ENCODE measurements around the gene PFN4.
"Not testable (repeated sequence)": the region's sequence is repeated elsewhere in the genome, so short reads cannot be mapped to it uniquely, and the experiment has no call there.

Gene PFN4, protein sequence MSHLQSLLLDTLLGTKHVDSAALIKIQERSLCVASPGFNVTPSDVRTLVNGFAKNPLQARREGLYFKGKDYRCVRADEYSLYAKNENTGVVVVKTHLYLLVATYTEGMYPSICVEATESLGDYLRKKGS

DNA sequence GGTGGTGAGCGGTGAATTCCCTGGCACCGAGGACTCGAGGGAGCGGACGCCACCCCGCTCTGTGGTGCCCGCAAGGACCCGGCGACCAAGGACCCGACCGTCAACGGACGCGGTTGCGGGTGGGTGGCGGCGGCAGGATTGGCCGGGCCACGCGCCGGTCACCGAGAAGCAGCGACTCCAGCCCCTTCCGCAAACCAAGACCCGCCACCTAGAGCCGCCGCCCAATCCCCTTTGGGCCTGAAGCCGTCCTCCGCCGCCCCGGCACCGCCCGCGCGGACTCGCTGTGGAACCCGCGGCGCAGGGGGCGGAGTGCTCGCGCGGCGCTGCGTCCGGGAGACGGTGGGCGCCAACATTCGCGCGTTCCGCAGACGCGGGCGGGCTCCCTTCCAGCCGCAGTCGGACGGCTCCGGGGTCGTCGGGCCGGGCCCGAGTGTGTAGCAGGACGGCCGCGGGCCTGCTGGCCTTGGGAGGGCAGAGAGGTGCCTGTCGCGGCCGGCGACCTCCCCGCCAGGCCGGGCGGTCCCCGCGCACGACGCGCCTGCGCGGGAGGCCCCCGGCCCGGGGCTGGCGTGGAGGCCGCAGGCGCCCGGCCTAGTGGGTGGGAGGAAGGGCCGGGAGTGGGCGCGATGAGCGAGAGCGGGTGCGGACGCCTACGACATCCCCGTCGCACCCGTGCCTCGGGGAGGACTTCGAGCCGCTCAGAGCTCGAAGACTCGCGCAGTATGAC, at the start of gene PFN4, which contains the start of gene FAM228B:
Gene PFN4 (minus strand): TSS at position 140 of the 727 bp plus-strand sequence. CDS start 799 bp downstream, outside the sequence.
Gene FAM228B (plus strand): TSS at position 275 of the 727 bp plus-strand sequence. CDS start 893 bp downstream, outside the sequence.
- peak; percentile 52 for DNase-seq (ENCODE audit: low spot score)

DNA sequence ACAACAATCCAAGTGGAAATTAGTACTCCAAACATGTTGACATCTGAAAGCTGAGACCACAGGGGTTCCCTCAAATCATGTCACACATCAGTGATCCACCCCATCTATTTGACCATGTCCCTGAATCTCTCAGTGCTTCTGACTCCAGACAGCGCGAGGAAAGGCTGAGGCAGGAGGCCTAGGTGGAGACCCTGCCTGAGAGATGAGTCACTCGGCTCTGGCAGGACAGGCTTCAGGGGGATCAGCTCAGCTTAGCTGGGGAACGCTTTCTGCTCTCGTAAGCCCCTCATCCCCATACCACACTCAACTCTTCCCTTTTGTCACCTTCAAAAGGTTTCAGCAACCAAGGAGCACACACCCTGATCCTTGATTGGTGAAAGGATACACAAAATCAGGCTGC, 45.9 kb upstream of the PFN4 start:
- DNase-seq (ENCODE audit: low spot score) = no peak

DNA sequence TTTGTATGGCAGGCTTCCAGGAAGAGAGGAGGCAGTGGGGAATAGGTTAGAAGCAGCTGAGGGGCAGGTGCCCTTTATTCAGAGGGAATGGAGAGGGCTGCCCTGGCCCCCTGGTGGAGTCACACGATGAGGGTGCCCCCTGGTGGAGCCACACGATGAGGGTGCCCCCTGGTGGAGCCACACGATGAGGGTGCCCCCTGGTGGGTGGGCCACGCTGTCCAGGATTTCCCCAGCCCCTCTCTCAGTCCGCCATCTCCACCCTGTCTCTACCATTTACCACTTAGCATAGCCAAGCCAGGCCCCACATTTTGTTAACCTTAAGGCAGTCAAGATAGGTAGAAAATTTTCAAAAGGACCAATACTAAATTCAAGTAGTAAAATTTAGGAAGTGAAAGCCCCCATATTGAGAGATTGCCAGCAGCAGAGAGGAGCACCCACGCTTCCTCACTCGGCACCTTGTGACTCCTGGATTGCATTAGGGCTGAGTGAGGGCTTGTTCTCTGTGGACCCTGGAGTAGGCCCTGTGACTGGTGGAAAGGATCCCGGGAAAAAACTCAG, 41.4 kb upstream of the PFN4 start:
- peak; percentile 9 for DNase-seq (ENCODE audit: low spot score)

DNA sequence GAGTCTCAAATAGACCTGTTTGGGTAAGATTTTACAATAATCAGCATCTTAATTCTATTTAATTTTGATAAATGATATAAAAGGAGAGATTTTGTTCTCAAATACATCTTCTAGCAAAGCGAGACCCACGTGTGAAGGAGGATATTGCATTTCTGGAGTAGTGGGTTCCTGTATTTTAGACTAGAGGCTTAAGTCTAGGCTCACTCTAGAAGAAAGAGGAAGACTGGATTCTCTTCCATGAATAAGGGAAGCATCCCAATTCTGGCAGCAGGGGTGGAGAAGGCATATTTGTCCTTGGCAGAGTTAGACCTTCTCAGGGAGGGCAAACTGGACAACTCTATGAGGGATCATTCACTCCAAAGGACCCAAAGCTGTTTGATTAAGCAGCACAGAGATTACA, 40.5 kb upstream of the PFN4 start:
- no peak for DNase-seq (ENCODE audit: low spot score)

DNA sequence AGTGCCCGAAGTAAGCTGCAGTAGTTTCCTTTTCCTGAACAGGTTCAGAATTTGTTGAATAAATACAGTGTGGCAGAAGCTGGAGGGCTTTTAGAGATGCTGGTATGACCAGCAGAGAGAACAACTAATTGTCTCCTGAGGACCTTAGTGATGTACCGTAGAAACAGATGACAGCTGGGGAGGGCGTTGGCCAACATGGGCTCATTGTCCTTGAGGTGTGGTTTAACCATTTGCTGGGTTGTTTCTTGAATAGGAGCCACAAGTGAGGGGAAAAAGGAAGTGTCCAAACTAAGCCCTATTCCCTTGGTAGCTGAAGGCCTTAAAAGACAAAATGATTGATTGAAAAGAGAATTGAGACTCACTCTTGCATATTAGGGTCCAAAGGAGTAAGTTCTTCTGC, 40.1 kb upstream of the PFN4 start:
- DNase-seq (ENCODE audit: low spot score) = no peak

DNA sequence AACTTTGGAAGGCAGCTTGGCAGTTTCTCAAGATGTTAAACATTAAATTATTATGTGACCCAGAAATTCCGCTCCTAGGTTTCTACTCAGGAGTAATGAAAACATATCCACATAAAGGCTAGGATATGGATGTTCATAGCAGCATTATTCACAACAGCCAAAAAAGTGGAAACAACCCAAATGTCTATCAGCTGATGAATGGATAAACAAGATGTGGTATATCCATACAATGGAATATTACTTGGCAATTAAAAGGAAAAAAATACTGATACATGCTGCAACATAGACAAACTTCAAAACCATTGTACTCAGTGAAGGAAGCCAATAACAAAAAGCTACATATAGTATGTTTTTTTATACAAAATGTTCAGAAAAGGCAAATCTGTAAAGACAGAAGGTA, 39.4 kb upstream of the PFN4 start:
- DNase-seq (ENCODE audit: low spot score) = no peak

DNA sequence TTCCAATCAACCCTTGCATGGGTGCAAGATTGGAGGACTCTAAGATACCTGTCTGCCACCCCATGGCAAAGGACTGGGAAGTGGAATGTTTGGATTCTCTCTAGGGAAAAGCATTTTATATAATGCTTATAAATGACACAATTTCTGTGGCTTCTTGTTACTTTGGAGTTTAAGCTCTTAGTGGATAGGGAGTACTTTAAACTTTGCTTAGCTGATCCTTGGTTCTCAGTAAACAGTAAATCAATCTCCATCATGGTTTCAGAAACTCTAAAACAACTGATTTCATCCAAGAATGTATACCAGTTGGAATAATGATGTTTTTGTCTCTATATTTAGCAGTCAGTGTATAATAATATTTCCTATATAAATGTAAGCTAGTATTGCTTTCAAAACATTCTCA, 37.6 kb upstream of the PFN4 start:
- DNase-seq (ENCODE audit: low spot score) = no peak

DNA sequence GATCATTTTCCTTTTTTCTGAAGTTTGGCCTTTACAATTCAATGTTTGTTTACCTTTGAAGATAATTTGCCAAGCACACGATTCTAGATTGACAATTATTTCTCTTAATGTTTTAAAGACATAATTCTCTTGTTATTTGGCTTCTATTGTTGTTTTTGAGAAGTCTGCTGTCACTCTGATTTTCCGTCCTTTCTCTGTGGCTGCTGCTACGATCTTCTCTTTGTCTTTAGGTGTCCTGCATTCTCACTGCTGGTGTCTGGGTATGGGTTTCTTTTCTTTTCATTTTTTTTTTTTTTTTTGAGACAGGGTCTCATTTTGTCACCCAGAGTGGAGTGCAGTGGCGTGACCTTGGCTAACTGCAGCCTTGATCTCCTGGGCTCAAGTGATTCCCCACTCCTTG, 36.6 kb upstream of the PFN4 start:
- DNase-seq (ENCODE audit: low spot score) = no peak

DNA sequence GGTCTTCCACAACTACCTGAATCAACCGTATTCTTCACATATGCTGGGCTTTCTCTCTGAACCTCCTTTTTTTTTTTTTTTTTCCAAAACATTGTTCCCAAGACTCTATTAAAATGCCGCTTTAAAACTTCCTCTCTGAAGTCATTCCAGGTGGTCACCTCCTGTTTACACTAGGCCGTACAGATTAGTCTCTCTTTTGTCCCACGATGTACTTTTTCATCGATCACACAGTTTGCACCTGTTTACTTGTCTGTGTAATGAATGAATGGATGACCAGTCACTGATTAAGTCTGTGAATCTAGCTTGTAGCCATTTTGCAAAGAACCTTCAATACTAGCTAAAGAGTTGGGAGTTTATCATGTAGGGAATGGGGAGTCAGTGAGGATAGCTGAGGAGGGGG, 35.0 kb upstream of the PFN4 start:
- no peak for DNase-seq (ENCODE audit: low spot score)

DNA sequence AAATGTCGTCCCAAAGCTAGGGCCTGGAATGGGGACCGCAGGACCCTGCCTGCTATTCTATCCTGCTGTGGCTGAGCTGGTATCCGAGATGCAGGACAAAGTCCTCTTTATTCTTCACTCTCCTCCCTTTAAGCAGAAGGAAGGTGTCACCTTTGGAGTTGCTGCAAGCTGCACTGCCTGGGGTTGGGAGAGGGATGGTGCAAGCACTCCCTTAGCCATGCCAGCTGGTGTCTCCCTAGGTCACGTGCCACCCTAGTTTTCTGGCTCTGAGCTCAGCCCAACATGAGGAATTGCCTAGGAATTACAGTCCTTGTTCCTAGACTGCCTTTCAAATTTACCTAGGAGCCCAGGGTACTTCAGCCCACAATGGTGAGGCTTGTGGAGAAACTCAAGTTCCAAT, 30.3 kb upstream of the PFN4 start:
- no peak for DNase-seq (ENCODE audit: low spot score)

DNA sequence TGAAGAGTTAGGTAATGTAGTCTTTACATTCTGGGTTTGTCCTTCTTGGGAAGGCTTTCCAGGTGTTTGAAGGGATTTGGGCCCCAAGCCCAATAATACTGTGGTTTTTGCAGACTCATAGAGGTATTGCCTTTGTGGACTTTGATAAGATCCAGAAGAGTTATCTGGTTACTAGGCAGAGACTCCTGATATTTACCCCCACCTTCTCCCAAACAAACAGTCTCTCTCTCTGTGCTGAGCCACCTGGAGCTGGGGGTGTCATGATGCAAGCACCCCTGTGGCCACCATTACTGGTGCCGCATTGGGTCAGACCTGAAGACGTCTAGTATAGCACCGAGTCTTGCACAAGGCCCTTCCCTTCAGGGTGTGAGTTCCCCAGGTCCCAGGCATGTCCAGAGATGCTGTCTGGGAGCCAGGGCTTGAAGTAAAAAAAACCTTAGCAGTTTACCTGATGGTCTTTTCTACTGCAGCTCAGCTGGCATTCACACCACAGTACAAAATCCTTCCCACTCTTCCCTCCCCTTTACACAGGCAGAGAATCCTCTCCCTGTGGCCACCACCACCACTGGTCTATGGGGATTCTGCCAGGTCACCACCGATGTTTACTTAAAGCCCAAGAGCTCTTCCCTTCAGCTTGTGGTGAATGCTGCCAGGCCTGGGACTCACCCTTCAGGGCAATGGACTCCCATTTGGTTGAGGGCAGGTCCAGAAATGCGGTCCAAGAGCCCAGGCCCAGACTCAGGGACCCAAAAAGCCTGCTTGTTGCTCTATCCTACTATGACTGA, 29.5 kb upstream of the PFN4 start:
- DNase-seq (ENCODE audit: low spot score) = no peak

DNA sequence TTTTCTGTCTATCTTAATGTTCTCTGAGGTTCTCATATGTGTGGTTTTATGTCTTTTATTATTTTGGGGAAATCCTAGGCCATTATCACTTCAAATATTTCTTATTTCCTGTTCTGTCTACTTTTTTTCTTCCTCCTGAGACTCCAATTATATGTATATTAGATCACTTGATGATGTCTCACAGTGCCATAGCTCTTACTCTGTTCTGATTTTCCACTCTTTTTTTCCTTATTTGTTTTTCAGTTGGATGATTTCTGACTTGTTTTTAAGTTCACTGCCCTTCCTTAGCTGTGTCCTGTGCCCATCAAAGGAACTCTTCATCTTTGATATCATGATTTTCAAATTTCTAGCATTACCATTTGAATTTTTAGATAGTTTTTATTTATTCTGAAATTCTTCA, 24.2 kb upstream of the PFN4 start:
- no peak for DNase-seq (ENCODE audit: low spot score)

DNA sequence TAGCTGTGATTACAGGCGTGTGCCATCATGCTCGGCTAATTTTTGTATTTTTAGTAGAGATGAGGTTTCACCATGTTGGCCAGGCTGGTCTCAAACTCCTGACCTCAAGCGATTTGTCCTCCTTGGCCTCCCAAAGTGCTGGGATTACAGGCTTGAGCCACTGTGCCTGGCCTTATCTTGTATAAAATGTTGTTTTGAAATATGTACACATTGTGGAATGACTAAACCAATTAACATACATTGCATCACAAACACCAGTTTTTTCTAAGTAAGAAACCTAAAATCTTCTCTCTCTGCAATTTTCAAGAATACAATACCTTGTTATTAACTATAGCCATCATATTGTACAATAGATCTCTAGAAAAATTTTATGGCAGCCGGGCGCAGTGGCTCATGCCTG, 17.2 kb upstream of the PFN4 start:
- DNase-seq (ENCODE audit: low spot score) = not testable (repeated sequence)

DNA sequence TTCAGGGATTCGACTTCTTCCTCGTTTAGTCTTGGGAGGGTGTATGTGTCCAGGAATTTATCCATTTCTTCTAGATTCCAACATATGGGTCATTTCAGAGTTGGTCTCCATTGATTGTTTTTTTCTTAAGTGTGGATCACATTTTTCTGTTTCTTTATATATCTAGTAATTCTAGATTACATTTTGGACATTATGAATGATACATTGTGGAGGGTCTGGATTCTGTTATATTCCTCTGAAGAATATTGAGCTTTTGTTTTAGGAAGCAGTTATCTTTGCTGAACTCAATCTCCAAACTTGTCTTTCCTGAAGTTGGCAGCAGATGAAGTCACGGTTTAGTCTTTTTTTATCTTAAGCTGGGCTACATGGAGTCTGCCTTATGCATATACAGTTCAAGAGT, 9.4 kb upstream of the PFN4 start:
- no peak for DNase-seq (ENCODE audit: low spot score)

DNA sequence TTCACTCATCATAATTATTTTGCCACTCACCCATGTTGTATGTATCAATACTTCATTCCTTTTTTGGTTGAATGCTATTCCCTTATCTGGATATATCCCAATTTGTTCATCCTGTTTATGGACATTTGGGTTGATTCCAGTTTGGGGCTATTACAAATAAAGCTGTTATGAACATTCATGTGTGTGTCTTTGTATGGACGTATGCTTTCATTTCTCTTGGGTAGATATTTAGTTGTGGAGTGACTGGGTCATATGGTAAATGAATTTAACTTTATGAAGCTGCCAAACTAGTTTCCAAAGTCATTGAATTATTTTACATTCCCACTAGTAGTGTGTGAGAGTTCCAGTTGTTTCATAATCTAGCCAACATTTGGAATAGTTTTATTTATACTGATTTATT, 2.8 kb upstream of the PFN4 start:
- no peak for DNase-seq (ENCODE audit: low spot score)

DNA sequence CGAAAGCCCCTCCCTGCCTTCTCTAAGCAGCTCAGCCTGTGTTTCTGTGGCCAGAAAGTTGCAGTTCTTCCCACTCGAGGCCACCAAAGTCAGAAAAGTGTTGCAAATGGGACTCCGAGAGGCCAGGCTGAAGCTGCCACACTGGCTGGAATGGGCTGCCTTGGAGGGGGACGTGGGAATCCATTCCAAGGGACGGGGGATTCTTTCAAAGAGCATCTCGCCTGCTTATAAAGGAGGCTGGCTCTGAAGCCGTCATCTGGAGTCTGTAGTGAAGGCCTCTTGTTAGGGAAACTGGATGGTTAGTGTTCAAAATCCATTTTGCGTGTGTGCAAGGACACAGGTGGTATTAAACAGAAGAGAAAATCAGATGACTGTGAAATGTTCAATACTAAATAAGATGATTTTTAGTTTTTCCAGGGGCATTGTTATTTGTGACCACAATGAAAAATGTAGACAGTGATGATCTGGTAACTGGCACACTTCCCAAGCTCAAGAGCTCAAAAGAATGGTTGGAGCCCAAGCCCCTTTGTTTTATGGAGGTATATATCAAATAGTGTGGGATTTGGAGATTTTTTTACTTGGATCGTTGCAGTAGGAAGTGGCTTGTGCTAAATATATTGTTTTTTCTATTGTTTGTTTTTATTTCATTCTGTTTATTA, 917 bp upstream of the PFN4 start:
- no peak for DNase-seq (ENCODE audit: low spot score)

DNA sequence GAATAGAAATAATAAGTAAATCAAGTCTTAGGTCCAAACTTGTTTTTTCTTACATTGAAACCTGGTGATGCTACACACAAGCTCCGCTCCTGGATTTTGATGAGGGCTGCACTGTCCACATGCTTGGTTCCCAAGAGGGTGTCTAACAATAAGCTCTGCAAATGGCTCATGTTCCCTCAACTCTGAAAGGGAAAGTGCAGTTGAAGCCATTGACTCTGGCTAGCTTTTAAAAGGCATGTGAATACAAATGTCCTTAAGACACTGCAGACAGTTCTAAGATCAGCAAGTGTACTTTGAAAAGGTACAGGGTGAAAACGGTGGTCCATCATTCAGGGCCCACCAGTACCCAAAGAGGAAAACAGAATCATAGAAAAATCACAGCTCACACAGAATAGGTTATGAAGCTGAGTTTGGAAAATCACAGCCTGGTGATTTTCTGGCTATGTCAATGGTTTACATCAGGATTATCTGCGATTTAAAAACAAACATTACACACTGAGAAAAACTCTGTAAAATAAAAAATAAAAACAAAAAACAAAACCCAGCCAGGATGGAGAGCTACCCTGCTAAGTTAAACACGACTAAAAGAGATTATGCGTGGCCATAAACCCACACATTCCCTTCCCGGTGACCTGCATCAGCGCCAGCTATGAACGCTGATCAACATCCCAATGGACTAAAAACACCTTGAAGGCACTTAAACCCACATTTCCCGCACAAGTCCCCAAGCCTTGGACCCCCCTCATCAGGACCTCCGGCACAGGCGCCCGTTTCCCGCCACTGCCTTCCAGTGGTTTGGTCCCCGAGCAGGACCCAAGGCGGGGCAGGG, 554 bp downstream of the PFN4 start:
- DNase-seq (ENCODE audit: low spot score) = no peak

DNA sequence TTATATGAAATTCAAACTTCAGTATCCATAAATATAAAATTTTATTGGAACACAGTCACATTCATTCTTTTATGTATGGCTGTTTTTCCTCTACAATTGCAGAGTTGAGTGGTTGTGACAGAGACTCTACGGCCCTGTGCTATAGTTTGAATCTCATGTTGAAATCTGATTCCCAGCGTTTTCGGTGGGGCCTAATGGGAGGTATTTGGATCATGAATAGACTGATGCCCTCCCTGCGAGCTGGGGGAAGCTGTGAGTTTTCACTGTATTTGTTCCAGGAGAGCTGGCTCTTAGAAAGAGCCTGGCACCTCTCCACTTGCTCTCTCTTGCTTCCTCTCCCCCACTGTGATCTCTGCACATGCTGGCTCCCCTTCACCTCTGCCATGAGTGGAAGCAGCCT, 1.7 kb downstream of the PFN4 start:
- DNase-seq (ENCODE audit: low spot score) = no peak

DNA sequence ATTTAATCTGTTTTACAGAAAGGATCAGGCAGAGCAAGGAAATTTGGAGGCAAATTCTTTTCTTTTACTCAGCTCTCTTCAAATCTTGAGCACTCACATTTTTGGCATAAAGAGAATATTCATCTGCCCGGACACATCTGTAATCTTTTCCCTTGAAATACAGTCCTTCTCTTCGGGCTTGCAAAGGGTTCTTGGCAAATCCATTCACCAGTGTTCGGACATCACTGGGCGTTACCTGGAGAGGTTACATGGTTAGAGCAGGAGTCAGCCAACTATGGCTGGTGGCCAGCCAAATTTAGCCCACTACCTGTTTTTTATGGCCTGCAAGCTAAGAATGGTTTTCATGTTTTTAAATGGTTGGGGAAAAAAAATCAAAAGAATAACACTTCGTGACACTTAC, 2.1 kb downstream of the PFN4 start:
- no peak for DNase-seq (ENCODE audit: low spot score)

DNA sequence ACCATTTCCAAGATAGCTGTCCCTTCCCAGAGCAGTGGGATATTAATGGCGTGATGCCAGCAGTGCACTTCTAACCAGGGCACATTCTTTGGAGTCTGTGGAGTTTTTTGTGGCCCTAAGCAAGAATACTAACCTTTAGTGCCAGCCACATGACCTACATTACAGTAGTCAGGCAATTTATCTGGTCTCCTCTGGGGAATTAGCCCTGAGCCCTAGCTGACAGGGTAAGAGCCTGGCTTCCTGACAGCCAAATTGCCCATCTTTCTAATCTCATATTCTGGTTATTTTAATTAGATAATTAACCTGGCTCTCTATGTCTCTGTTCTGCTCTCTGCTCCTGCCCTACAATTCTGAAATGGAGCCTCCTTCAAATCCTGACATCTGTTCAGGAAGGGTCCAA, 5.2 kb downstream of the PFN4 start:
- no peak for DNase-seq (ENCODE audit: low spot score)

DNA sequence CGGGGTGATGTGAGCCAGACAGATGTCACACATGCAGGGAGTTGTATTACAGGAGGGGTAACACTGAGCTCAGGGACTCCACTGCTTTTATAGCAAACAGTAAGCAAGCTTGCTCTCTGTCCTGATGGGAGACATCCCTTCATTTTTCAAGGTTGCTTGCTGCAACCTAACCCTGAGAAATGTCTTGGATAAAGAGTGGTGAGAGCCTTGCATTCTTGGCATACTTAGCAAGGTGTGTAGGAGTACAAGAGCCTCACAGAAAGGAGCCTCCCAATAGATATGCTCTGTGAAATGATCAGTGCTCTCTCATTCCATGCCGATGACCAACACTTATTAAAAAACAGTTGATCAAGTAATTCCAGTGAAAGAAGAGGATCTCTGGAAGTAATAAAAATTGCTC, 8.1 kb downstream of the PFN4 start:
- no peak for DNase-seq (ENCODE audit: low spot score)

All from hematopoietic multipotent progenitor cell treated with erythropoietin and hydrocortisone succinate and interleukin-3 and kit ligand, for 15 days (in vitro differentiated cells).